Gastroesophageal sphincter (tissue), 4 donors: Measurements from ENCODE around the gene TUBB6. TPM values are rescaled to one million over a fixed set of nuclear protein-coding genes. Genes with fewer than 3 reads are reported as not detected.

Experiments used
- ATAC-seq: fragments of 150-250 bp; one replicate; pipeline ENCODE4 v1.9.1; 2016; ENCODE audit warnings: mild to moderate bottlenecking, moderate library complexity
- H3K27ac ChIP-seq, 4 donors: fragments of 200-600 bp; sonication (generic) in 3 of 4; 1 replicate in 3 of 4; 2 replicates in 1 of 4; pipeline ENCODE4 v1.5.1; 2016 to 2019
- H3K27me3 ChIP-seq: fragments of 200-600 bp; sonication (generic); one replicate; pipeline ENCODE4 v1.5.1; 2019
- H3K36me3 ChIP-seq, 2 donors: fragments of 200-600 bp; sonication (generic); one replicate each; pipeline ENCODE4 v1.5.1; 2019; ENCODE audit warnings: control low read depth in 1 of 2
- H3K4me1 ChIP-seq, 3 donors: fragments of 200-600 bp; sonication (generic); 1 replicate in 2 of 3; 2 replicates in 1 of 3; pipeline ENCODE4 v1.5.1; 2016 to 2019; ENCODE audit warnings: control low read depth in 2 of 3
- H3K4me3 ChIP-seq, 2 donors: fragments of 200-600 bp; sonication (generic); one replicate each; pipeline ENCODE4 v1.5.1; 2019; ENCODE audit warnings: mild to moderate bottlenecking in 1 of 2, moderate library complexity in 1 of 2
- H3K9me3 ChIP-seq, 3 donors: fragments of 200-600 bp; sonication (generic); one replicate each; pipeline ENCODE4 v1.5.1; 2017 to 2019; ENCODE audit warnings: control low read depth in 2 of 3
- EP300 ChIP-seq: sonication (generic); formaldehyde crosslinking; IDR thresholded peaks from one replicate; pipeline ENCODE4 v1.6.1; 2017; ENCODE audit warnings: antibody characterized with exemption, mild to moderate bottlenecking
- POLR2A ChIP-seq, 2 donors: fragments of 450-650 bp; IDR thresholded peaks; one replicate each; pipeline ENCODE4 v1.6.1; 2017; ENCODE audit warnings: antibody characterized with exemption in 2 of 2, mild to moderate bottlenecking in 2 of 2, moderate library complexity in 1 of 2
- POLR2AphosphoS5 ChIP-seq: sonication (generic); formaldehyde crosslinking; IDR thresholded peaks from one replicate; pipeline ENCODE4 v1.6.1; 2017; ENCODE audit warnings: antibody characterized with exemption
- WGBS, 2 donors: methylation state at CpG; one replicate each; pipeline ENCODE4 v1.1.5; 2018; ENCODE audit warnings: low coverage in 1 of 2; 5-methylcytosine and 5-hydroxymethylcytosine counted together
- total RNA-seq, 4 donors: library from RNA; depleted of rRNA; stranded (reverse); fragments of >200 nt; gene quantifications; one replicate each; pipeline ENCODE4 v1.1.0, GENCODE V29; 2016
- TF ChIP-seq, protein P1 (sequence below), 4 experiments: fragments of 200-600 bp in 2 of 4; fragments of 450-650 bp in 2 of 4; sonication (generic) in 1 of 4; IDR thresholded peaks; one replicate each; pipeline ENCODE4 v1.5.1; 2017 to 2019; ENCODE audit warnings: antibody characterized with exemption in 4 of 4, mild to moderate bottlenecking in 2 of 4, moderate library complexity in 2 of 4

TUBB6 gene
- total RNA-seq, 4 donors from 2014 or later, result 398 to 983 (median 654) TPM

DNA sequence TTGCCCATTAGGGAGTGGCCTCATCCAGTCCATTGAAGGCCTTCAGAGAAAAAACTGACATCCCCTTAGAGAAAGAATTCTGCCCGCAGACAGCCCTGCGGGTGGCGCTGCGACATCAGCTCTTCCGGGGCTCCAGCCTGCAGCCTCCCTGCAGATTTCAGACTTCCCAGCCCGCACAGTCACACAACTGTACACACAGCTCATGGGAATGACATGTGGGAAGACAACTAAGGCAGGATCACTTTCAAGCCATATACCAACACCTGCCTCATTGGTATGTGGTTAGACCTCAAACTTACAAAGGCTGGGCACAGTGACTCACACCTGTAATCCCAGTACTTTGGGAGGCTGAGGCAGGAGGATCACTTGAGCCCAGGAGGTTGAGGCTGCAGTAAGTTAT lies 24.8 kb upstream of the TUBB6 start:
- Histone ChIP-seq H3K27me3 (no peaks in the 10 kb centered on the region), H3K4me1 (peaks cover 0 to 57% (median 11%) of the 10 kb centered on the region in 3 donors), H3K4me3 (no peak overlapping the region), H3K36me3 (no peaks in the 10 kb centered on the region), H3K27ac (peak overlapping the region in 3 of 4 donors; percentile 39 to 98 (median 93)), H3K9me3 (no peaks in the 10 kb centered on the region)
- 88% methylated on average over 6 of the region's 6 CpGs; no CpG with 5 or more reads in 1 of the 2 donors for WGBS, 2 donors
- TF ChIP-seq EP300, result no peak
- TF ChIP-seq, protein P1, sequence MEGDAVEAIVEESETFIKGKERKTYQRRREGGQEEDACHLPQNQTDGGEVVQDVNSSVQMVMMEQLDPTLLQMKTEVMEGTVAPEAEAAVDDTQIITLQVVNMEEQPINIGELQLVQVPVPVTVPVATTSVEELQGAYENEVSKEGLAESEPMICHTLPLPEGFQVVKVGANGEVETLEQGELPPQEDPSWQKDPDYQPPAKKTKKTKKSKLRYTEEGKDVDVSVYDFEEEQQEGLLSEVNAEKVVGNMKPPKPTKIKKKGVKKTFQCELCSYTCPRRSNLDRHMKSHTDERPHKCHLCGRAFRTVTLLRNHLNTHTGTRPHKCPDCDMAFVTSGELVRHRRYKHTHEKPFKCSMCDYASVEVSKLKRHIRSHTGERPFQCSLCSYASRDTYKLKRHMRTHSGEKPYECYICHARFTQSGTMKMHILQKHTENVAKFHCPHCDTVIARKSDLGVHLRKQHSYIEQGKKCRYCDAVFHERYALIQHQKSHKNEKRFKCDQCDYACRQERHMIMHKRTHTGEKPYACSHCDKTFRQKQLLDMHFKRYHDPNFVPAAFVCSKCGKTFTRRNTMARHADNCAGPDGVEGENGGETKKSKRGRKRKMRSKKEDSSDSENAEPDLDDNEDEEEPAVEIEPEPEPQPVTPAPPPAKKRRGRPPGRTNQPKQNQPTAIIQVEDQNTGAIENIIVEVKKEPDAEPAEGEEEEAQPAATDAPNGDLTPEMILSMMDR (IDR thresholded peaks at IDR 0.05), result peak in 1 of 4 experiments; percentile 14
- ATAC-seq, result no peak

DNA sequence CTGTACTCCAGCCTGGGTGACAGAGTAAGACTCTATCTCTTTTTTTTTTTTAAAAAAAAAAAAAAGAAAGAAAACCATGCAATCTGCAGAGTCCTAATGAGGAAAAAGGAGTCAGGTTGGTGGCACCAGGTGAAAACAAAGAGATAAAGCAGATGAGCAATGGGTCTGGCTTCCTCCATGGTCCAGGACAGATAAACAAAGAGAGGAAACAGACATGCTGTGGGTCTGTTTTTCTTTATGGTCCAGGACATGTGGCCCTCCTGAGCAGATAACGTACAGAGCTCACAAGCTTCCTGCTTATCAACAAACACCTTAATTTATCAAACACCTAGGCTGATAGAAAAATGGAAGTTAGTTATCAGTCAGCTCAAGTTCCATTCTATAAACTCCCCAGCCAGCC lies 24.4 kb upstream of the TUBB6 start:
- Histone ChIP-seq H3K4me3 (no peak overlapping the region), H3K27me3 (no peaks in the 10 kb centered on the region), H3K4me1 (peaks cover 0 to 57% (median 13%) of the 10 kb centered on the region in 3 donors), H3K9me3 (no peaks in the 10 kb centered on the region), H3K27ac (peak overlapping the region in 3 of 4 donors; percentile 35 to 93 (median 38)), H3K36me3 (no peaks in the 10 kb centered on the region)
- no peak for TF ChIP-seq EP300
- TF ChIP-seq, protein P1 (IDR thresholded peaks at IDR 0.05), result no peak
- TF ChIP-seq POLR2AphosphoS5, result no peak
- no peak for TF ChIP-seq POLR2A (IDR thresholded peaks at IDR 0.05)
- ATAC-seq, result no peak
- 71 to 80% methylated on average over 1 of the region's 1 CpG for WGBS, 2 donors

DNA sequence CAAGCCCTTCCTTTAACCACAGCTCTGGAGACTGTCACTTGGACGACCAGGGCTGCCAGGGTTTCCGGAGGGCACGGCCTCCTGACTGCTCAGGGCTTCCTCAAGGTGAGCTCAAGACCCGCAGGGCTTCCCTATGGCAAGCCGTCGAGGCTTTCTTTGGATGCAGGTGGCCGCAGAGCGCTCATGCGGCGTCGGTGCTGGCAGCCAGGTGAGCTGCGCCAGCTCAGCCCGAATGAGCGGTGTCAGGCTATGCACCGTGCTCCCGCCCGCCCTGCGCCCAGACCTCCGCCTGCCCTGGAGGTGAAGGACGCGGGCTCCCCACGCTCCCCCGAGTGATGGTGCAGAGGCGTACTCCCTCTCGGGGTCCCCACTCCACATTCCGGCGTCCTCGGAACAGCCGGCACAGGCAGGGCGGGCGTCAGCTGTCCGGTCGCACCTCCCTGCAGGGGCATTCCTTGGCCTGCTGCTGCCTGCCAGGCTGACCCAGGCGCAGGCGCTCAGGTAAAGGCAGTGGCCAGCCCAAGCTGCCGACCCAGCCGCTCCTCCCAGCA lies 20.8 kb upstream of the TUBB6 start:
- peak overlapping the region; percentile 81 to 94 (median 92) for H3K27ac ChIP-seq
- peak overlapping the region; percentile 44 to 58 for H3K4me3 ChIP-seq
- no peaks in the 10 kb centered on the region for H3K27me3 ChIP-seq
- WGBS, 2 donors, result no CpG with 5 or more reads among the region's 37 CpGs
- ATAC-seq, result peak; percentile 56
- no peaks in the 10 kb centered on the region for H3K36me3 ChIP-seq
- TF ChIP-seq POLR2AphosphoS5 (no peak), EP300 (no peak), POLR2A (IDR thresholded peaks at IDR 0.05) (no peak)
- TF ChIP-seq, protein P1 (IDR thresholded peaks at IDR 0.05), result no peak
- H3K4me1 ChIP-seq, result peaks cover 0 to 33% (median 13%) of the 10 kb centered on the region in 3 donors
- no peaks in the 10 kb centered on the region for H3K9me3 ChIP-seq

DNA sequence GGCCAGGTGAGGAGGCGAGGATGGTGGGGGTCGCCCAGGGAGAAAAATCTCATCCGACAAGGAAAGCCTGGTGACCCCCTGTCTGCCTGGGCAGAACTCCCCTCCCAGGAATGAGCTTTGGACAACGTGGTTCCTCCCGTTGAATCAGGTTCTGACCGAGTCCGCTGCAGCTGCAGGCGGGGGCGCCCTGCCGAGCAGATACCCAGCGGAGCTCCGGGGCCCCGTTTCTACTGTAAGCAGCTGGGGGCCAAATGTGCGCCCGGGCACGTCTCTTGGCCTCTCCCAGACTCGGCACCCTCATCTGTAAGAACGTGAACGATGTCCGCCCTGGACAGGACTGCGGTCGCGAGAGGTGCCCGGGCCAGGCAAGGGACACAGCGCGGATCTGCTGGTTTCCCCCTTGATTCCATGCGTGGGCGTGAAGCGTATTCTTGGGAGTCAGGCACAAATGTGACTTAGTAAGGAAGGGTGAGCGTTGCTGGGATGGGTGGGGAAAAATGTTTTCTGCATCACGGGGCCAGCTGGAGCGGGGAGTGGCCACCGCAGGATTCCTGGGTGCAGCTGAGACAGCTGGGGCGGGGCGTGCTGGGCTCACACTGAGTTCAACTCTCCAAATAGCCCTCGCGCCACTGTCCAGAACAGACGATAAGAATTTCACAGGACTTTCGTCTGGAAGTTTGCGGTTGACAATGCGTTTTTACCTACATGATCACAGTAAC lies 20.2 kb upstream of the TUBB6 start:
- ATAC-seq, result peak; percentile 97
- Histone ChIP-seq H3K27me3 (no peaks in the 10 kb centered on the region), H3K9me3 (no peaks in the 10 kb centered on the region), H3K36me3 (no peaks in the 10 kb centered on the region), H3K4me1 (peaks cover 0 to 26% (median 13%) of the 10 kb centered on the region in 3 donors), H3K4me3 (peak overlapping the region; percentile 44 to 58), H3K27ac (peak overlapping the region; percentile 81 to 94 (median 92))
- 0% methylated on average over 4 to 16 of the region's 41 CpGs for WGBS, 2 donors
- TF ChIP-seq, protein P1 (IDR thresholded peaks at IDR 0.05), result no peak
- TF ChIP-seq POLR2AphosphoS5 (peak; percentile 94), POLR2A (IDR thresholded peaks at IDR 0.05) (peak; percentile 57 to 63), EP300 (no peak)

DNA sequence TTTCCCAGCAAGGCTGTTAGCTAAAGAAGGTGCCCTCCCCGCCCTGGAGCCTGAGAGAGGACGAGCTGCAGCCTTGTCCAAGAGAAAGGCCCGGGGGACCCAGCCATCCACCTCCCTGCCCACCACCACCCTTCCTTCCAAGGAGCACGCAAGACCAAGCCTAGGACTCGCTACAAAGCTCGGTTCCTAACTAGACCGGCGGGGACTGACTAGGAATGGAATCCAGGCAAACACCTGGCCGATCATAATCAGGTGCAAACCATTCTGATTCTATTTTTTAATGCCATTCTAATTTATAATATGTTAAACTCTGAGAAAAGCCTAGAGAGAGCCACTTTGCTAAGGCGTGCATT lies 19.7 kb upstream of the TUBB6 start:
- WGBS, 2 donors, result 11 to 14% methylated on average over 6 to 8 of the region's 10 CpGs
- Histone ChIP-seq H3K36me3 (no peaks in the 10 kb centered on the region), H3K4me3 (peak overlapping the region; percentile 44 to 58), H3K27ac (peak overlapping the region; percentile 81 to 94 (median 92)), H3K4me1 (peaks cover 0 to 21% (median 13%) of the 10 kb centered on the region in 3 donors), H3K27me3 (no peaks in the 10 kb centered on the region), H3K9me3 (no peaks in the 10 kb centered on the region)
- ATAC-seq, result no peak
- TF ChIP-seq POLR2AphosphoS5 (no peak), EP300 (no peak), POLR2A (IDR thresholded peaks at IDR 0.05) (no peak)
- TF ChIP-seq, protein P1 (IDR thresholded peaks at IDR 0.05), result no peak
